HG03457 (cell line): ENCODE measurements around the gene EI24.

Experiments used
- ATAC-seq: cut with Tn5 transposase; IDR thresholded peaks from one replicate; pipeline ENCODE4 v1.9.1; 2021; ENCODE audit warnings: moderate number of reproducible peaks; ENCODE audit not compliant: unreplicated experiment

Gene EI24

DNA sequence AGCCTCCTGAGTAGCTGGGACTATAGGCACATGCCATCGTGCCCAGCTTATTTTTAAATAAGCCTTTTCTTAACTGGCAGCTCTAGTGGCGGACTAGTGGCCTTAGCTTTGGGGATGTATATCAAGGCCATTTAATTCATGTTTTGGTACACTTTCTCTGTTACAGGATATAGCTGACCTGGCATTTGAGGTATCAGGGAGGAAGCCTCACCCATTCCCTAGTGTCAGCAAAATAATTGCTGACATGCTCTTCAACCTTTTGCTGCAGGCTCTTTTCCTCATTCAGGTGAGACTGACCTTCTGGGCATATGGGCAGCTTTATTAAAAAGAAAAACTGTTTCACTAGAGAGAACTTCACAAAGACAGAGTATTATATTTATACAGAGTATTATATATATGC is 9.5 kb downstream of the EI24 start:
- ATAC-seq = no peak

- no peak for ATAC-seq
Measured at GRCh38 chr11:125579811-125580210, 10.5 kb downstream of the EI24 start.

DNA sequence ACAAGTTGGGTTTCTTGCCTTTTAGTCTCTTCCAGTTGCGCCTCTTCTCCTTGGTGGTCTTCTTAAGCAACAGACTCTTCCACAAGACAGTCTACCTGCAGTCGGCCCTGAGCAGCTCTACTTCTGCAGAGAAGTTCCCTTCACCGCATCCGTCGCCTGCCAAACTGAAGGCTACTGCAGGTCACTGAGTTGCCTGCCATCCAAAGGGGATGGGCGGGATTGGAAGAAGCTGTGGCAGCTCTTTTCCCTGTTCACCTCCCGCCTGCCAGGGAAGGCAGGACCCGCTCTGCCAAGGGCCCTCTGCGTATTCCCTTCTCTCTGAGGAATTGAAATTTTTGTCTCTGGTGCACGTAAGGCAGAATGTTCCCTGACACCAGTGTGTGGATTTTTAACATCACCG is 14.2 kb downstream of the EI24 start:
- ATAC-seq = no peak

- ATAC-seq = no peak
Measured at GRCh38 chr11:125585487-125585886, 16.2 kb downstream of the EI24 start.

- no peak for ATAC-seq
Measured at GRCh38 chr11:125586623-125587022, 17.3 kb downstream of the EI24 start.

DNA sequence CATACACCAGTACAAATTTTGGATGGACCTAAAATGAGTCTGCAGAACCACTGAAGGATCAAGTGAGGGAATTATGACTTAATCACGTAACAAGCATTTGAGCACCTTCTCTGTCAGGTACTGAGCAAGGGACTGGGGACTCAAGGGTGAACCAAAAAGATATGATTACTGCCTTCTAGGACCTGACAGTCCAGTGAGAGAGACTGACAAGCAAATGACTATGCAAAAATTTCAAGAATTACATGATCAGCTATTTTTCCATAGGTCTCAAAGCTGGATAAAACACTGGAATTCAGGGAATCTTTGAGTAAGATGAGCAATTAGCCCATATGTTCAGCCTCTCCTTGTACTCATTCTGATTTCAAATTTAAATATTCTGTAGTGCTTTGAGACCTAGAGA is 18.2 kb downstream of the EI24 start:
- ATAC-seq = no peak

DNA sequence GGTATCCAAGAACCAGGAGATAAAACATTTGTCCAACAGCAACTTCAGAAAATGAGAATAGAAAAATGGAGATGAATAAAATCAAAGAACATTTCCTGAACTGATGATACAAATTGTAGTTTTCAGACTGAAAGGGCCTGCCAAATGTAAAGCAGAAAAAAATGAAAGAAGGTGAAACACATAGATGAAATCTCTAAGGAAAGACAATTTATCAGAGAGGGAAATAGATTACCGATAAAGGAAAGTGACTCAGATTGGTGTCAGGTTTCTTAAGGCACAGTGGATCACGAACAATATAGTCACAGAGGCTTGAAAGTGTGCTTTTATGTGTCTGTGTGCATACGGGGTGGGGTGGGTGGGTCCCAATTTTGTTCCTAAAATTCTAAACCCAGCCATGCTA is 19.2 kb downstream of the EI24 start:
- no peak for ATAC-seq

DNA sequence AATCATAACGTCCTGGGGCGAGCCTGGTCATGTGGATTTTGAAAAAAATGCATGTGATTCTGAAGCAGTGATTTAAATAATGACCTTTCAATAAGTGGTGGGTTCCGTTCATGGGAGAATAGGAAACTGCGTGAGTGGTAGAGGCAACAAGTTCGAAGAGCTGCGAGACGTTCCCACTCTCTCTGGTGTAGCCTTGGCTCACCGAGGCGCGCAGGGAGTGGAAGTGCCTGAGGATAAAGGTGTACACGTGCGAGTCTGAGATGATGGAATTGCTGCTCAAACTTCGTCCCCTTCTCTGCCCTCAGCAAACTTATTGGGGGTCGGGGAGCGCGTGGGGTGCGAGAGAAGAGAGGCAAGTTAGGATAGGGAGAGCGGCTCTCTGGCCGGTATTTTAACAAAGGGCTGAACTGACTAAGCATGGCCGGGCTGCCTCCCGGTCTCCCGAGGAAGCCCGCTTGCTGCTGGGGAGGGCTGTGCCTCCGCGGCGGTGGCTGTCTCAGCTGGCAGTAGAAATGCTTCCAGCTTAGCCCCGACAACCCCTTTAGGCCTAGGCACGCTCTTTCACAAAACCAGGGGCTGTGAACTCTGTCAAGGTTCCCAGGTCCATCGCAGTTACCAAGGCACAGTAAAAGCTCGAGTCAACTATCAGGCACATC is 22.5 kb downstream of the EI24 start:
- ATAC-seq = peak; percentile 11

GRCh38 chr11:125592305-125593113 is 23.2 kb downstream of the EI24 start, which contains the start of gene STT3A:
Gene STT3A, plus strand, starts transcription at chr11:125592852. Its CDS starts 3,064 bp downstream, at chr11:125595916.
- ATAC-seq = peak; percentile 97

GRCh38 chr11:125593114-125593820 is 24.0 kb downstream of the EI24 start:
- no peak for ATAC-seq

- no peak for ATAC-seq
Measured at GRCh38 chr11:125594958-125595357, 25.7 kb downstream of the EI24 start.

- no peak for ATAC-seq
Measured at GRCh38 chr11:125600663-125601062, 31.4 kb downstream of the EI24 start.

- no peak for ATAC-seq
Measured at GRCh38 chr11:125603207-125603606, 33.9 kb downstream of the EI24 start.

GRCh38 chr11:125605417-125605816 is 36.1 kb downstream of the EI24 start:
- no peak for ATAC-seq

DNA sequence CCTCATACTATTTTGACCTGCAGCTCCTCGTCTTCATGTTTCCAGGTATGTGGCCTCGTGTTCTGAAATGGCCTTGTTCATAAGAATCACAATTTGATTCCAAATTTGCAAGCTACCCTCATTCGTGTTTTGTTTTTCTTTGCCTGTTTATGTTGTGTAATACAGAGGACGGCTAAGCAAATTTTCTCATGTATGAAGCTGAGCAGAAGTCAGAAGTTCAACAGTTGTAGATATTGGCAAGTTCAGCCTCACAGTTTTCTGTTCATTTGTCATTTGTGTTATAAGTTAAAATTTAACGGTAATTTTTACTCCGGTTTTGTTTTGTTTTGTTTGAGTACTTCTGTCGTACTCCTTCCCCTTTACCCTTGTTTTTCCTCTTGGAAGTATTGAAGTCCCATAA is 40.3 kb downstream of the EI24 start:
- no peak for ATAC-seq

GRCh38 chr11:125618383-125618782 is 49.1 kb downstream of the EI24 start:
- no peak for ATAC-seq

DNA sequence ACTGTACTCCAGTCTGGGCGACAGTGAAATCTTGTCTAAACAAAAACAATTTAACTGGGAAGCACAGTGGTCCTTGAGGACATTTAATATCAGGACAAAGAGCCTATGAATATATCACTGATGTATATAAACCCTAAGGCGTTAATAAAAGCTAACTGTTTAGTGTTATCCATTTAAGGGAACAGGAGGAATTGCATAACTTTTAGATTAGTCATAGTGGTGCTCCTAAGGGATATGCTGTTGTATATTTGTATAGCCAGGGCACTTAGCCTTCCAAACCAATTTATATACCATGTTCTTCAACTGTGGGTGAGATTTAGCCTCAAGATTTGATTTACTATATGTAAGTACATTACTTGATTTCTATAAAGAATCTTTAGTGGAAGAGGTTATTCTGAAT is 52.7 kb downstream of the EI24 start:
- ATAC-seq = no peak

DNA sequence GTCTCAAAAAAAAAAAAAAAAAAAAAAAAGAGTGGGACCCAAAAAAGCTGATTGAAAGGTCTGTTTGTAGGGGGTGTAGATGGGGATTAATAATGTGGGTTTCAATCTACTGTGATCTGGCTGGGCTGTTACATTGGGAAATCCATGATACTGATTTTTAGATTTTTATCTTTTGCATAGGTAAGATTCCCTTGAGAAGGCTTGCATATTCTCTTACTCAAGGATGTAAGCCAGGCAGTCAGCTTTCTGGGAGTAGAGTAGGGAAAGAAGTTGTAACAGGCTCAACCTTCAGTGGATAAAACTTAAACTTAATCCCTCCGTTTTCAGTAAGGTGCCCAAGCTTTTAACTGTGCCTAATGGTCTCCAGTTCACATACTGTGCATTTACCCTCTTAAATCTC is 53.8 kb downstream of the EI24 start:
- ATAC-seq = no peak

- no peak for ATAC-seq
Measured at GRCh38 chr11:125624756-125625213, 55.5 kb downstream of the EI24 start, which contains the start of gene CHEK1. Gene CHEK1, plus strand, starts transcription at chr11:125625163. Its CDS starts 1,606 bp downstream, at chr11:125626769.

DNA sequence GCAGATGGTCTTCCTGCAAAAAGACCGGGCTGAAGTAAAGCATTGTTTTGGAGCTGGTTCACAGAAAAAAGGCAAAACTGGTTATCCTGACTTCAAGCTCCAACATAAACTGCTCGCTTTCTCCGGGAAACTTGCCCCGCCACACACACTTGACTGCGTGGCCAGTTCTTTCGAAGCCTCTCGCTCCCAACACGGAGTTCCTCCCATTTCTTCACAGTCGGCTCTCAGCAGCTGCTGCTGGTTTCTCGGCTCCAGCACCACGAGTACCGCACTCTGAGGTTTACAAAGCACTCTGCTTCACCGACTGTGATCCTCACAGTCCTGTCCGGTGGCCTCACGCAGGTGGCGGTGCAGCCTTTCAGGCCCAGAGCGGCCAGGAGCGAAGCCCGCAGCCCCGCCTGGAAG is 56.0 kb downstream of the EI24 start:
- ATAC-seq = no peak

DNA sequence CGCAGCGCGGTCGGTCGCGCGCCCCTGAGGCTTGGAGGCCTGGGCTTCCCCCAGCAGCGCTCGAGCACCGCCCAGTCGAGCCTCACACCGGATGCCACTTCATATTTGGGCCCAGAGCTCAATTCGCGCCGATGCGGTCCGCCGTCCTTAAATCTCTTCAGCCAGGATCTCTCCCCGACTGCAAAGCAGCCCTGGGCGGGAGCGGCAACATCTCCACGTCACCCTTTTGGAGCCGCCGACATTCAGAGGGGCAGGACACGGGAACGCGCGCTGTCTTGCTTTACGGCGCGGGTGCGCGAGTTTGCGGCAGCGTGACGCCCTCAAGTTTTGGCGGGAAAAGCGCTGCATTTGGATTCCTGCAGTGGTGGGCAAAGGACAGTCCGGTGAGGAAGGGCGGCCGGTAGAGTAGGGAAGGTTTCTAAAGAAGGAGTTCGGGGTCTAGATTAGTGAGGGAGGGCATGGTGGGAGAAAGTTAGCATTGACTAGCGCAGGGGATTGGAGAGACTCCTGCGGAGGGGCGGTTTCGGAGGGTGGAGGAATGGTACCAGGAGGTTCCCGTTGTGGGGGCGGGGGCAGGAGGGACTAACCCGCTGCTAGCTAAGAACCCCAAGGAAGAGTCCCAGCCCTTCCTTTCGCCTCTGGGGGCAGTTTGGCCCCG is 56.5 kb downstream of the EI24 start:
- peak; percentile 74 for ATAC-seq
